Measurements from ENCODE around the gene SEMA6A.

GRCh38 chr5:116442931-116443551 lies 131.6 kb downstream of the SEMA6A start:
- TF ChIP-seq POLR2A (IDR thresholded peaks at IDR 0.05; ENCODE audit: low read length) (no peak), GATA1 (IDR thresholded peaks at IDR 0.05; ENCODE audit: low read depth, low read length) (no peak)
